EH (cell line): ENCODE data around the gene DCDC2.
"Not testable (repeated sequence)": the region's sequence is repeated elsewhere in the genome, so short reads cannot be mapped to it uniquely, and the experiment has no call there.

Experiments
- DNase-seq: peaks from one replicate; pipeline ENCODE4 v3.0.0-alpha.2; 2015; ENCODE audit warnings: low read depth

The DCDC2 gene

GRCh38 chr6:24357336-24358218 is at the start of gene DCDC2:
Gene DCDC2, minus strand, starts transcription at chr6:24358059. Its CDS starts 309 bp downstream, at chr6:24357750.
- no peak for DNase-seq

DNA sequence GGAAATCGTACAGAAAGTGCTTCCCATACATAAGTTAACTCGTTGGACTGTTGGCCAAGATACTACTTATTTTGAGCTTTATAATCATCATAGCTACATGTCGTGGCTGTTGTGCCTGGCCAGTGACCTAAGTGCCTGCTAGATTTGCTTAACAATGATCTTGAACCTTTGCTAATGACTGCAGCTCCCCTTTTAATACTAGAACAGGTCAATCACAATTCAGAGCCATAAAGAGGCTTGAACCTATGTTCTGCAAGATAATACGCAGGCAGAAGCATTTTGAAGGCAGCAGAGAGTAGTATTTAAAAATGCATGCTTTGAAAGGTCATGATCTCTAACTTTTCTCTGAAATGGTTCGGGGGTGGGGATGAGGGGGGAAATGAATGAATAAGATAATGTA is 47.4 kb upstream of the DCDC2 start:
- no peak for DNase-seq

- DNase-seq, result no peak
These were observed 45.6 kb upstream of the DCDC2 start for GRCh38 chr6:24403501-24403824.

- peak; percentile 74 for DNase-seq
These were observed 45.0 kb upstream of the DCDC2 start, which contains the start of gene MRS2 for GRCh38 chr6:24402697-24403500. Gene MRS2, plus strand, starts transcription at chr6:24402936. Its CDS starts 111 bp downstream, at chr6:24403047.

GRCh38 chr6:24401458-24401857 is 43.6 kb upstream of the DCDC2 start:
- DNase-seq, result no peak

- DNase-seq, result not testable (repeated sequence)
These were observed 42.5 kb upstream of the DCDC2 start for GRCh38 chr6:24400045-24401039.

DNA sequence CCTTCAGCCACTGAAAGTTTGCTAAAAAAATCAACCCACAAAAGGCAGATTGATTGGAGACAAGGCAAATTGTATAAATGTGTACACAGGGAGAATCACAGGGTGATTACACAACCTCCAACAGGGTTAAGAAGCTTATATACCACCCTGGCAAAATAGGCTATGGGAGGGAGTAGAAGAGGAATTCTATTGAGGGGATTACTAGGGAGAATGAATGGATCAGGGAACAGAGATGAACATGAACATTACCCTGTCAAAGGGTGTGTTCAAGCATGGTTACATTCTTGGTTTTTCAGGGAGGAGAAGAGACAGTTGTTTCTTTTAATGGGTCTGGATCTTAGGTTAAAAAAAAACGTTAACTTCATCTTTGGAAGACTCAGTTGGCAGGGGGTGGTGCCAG is 39.8 kb upstream of the DCDC2 start:
- DNase-seq, result no peak

GRCh38 chr6:24396824-24397223 is 39.0 kb upstream of the DCDC2 start:
- no peak for DNase-seq

- DNase-seq, result peak; percentile 76
These were observed 37.0 kb upstream of the DCDC2 start for GRCh38 chr6:24394780-24395437.

- no peak for DNase-seq
These were observed 36.4 kb upstream of the DCDC2 start for GRCh38 chr6:24394061-24394779.

GRCh38 chr6:24391756-24392405 is 34.0 kb upstream of the DCDC2 start:
- DNase-seq, result no peak

DNA sequence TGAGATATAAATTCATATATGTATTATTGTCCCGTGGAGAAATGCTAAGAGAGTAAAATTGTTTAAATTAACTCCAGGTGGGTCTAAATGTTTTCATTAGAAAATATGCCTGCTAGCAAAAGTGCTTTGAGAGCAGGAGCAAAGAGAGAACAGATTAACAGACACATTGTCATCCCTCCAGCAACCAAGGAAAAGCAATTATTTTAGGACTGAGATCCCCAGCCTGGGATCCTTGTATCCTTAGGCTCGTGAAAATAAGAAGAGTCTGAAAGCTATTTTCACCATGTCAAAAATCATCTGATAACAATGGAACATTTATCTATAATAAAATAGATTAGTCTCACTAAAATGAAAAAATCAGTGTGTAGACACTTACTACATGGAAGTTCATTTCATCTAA is 33.3 kb upstream of the DCDC2 start:
- DNase-seq, result no peak

GRCh38 chr6:24387818-24388217 is 30.0 kb upstream of the DCDC2 start:
- no peak for DNase-seq

DNA sequence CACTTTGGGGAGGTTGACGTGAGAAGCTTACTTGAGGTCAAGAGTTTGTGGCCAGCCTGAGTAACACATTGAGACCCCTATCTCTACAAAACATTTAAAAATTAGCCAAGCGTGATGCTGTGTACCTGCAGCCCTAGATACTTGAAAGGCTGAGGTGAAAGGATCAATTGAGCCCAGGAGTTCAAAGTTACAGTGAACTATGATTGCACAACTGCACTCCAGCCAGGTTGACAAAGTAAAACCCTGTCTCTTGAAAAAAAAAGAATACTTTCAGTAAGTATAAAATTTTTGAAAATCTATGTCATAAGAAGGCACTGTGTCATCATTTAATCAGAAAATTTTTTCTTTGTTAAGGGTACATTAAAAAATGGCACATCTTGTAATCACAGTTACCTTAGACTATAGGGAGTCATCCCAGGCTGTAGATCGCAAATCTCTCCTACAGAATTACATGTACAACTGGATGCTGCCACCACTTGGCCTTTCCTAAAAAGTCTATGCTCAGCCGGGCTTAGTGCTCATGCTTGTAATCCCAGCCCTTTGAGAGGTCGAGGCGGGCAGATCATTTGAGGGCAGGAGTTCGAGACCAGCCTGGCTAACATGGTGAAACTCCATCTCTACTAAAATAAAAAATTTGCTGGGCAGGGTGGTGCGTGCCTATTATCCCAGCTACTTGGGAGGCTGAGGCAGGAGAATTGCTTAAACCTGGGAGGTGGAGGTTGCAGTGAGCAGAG is 27.8 kb upstream of the DCDC2 start:
- DNase-seq, result no peak

DNA sequence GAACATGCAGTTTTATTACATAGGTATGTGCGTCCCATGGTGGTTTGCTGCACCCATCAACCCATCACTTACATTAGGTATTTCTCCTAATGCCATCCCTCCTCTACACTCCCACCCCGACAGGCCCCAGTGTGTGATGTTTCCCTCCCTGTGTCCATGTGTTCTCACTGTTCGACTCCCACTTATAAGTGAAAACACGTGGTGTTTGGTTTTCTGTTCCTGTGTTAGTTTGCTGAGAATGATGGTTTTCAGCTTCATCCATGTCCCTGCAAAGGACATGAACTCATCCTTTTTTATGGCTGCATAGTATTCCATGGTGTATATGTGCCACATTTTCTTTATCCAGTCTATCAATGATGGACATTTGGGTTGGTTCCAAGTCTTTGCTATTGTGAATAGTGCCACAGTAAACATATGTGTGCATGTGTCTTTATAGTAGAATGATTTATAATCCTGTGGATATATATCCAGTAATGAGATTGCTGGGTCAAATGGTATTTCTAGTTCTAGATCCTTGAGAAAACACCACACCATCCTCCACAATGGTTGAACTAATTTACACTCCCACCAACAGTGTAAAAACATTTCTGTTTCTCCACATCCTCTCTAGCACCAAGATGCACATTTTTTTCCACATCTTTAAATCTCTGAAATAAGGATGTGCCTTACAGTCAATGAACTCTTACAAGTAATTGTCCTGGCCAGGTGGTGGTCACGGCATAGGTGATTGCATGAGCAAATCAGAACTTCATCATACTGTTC is 26.7 kb upstream of the DCDC2 start:
- DNase-seq, result not testable (repeated sequence)

DNA sequence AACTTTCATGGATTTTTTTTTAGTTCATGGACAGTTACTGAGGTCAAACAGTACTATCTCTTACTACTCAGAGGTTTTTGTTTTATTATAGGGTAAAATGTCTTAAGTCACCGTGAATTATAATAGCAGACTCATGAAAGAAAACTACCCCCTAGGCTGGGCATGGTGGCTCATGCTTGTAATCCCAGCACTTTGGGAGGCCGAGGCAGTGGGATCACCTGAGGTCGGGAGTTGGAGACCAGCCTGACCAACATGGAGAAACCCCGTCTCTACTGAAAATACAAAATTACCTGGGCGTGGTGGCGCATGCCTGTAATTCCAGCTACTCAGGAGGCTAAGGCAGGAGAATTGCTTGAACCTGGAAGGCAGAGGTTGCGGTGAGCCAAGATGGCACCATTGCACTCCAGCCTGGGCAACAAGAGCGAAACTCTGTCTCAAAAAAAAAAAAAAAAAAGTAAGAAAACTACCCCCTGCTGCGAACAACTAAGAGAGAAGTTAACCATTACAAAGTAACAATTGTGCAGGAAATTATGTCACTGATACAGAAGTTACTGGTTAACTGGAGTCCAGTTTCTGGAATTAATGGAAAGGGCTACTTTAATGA is 25.1 kb upstream of the DCDC2 start:
- DNase-seq, result not testable (repeated sequence)

DNA sequence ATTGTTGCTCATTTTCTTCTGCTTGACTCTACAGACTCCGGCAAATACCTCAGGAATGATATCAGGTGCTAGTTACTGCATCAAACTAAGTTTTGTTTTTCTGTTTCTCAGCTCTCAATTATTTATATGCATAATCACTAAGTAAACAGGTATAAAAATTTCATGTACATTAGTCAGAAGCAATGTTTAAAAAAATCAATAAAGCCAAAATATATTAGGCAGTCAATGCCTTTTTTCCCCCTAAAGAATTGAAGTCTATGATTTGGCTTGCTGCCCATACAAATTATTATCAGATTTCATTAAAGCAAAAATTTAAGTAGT is 24.3 kb upstream of the DCDC2 start:
- no peak for DNase-seq

- no peak for DNase-seq
These were observed 23.8 kb upstream of the DCDC2 start for GRCh38 chr6:24381476-24382219.
